OCI-LY3 (cell line): ENCODE data around the gene MPC1.

Source experiments
- H2AFZ ChIP-seq: fragments of 200-600, 300-600 bp; shearing (Covaris generic); 2 replicates; pipeline ENCODE4 v1.6.0; 2014; ENCODE audit warnings: antibody characterized with exemption, low read depth, low read length
- H3K27ac ChIP-seq: fragments of 200-600, 300-600 bp; sonication (generic); 2 replicates; pipeline ENCODE4 v1.5.1; 2014; ENCODE audit warnings: mild to moderate bottlenecking, low read length, moderate library complexity, mixed read lengths
- H3K27me3 ChIP-seq: fragments of 200-600, 300-600 bp; sonication (generic); 2 replicates; pipeline ENCODE4 v1.6.1; 2014; ENCODE audit warnings: low read depth, low read length, mixed read lengths
- H3K36me3 ChIP-seq: fragments of 200-600, 300-600 bp; sonication (generic); replicated peaks from 2 replicates; pipeline ENCODE3; 2014; ENCODE audit warnings: low read depth, low read length, mixed read lengths
- H3K4me1 ChIP-seq: fragments of 300-600, 200-600 bp; sonication (generic); 2 replicates; pipeline ENCODE4 v1.6.1; 2014; ENCODE audit warnings: low read length, mixed read lengths
- H3K4me2 ChIP-seq: fragments of 200-600, 300-600 bp; sonication (generic); 2 replicates; pipeline ENCODE4 v1.6.1; 2014; ENCODE audit warnings: low read length, mixed read lengths
- H3K4me3 ChIP-seq: fragments of 300-600, 200-600 bp; sonication (generic); 2 replicates; pipeline ENCODE4 v1.5.1; 2014; ENCODE audit warnings: antibody characterized with exemption, mild to moderate bottlenecking, low read length, moderate library complexity
- H3K79me2 ChIP-seq: fragments of 300-600, 200-600 bp; shearing (Covaris generic); 2 replicates; pipeline ENCODE4 v1.6.1; 2014; ENCODE audit warnings: mild to moderate bottlenecking, low read length, mixed read lengths
- H3K9ac ChIP-seq: fragments of 300-600, 200-600 bp; shearing (Covaris generic); 2 replicates; pipeline ENCODE4 v1.6.0; 2014; ENCODE audit warnings: mild to moderate bottlenecking, low read length, moderate library complexity
- H3K9me3 ChIP-seq: fragments of 200-600, 300-600 bp; shearing (Covaris generic); 2 replicates; pipeline ENCODE4 v1.6.1; 2014; ENCODE audit warnings: low read length, mixed read lengths; ENCODE audit not compliant: insufficient read depth
- H4K20me1 ChIP-seq: fragments of 200-600, 300-600 bp; sonication (generic); 2 replicates; pipeline ENCODE4 v1.6.1; 2016; ENCODE audit warnings: low read length, mixed read lengths; ENCODE audit not compliant: insufficient read depth
- CTCF ChIP-seq: fragments of 200-600, 300-600 bp; sonication (generic); IDR thresholded peaks from 2 replicates; pipeline ENCODE4 v1.5.1; 2014; ENCODE audit warnings: antibody characterized with exemption, low read length, low read depth
- EZH2phosphoT487 ChIP-seq: fragments of 200-600 bp; shearing (Covaris generic); IDR thresholded peaks from 2 replicates; pipeline ENCODE4 v1.6.1; 2018; ENCODE audit warnings: antibody characterized with exemption, mixed run types, low read depth

Gene MPC1

GRCh38 chr6:166381381-166381732 lies 1.4 kb downstream of the MPC1 start:
- no peaks in the 10 kb centered on the region for H3K27me3 ChIP-seq
- H3K4me2 ChIP-seq, result peak overlapping the region; percentile 89
- no peaks in the 10 kb centered on the region for H3K9me3 ChIP-seq
- no peak overlapping the region; the same call in 1 of the 2 replicates for H3K27ac ChIP-seq
- H3K9ac ChIP-seq, result peak overlapping the region; percentile 69
- peak overlapping the region; percentile 97 for H3K4me3 ChIP-seq
- H3K36me3 ChIP-seq, result no peaks in the 10 kb centered on the region
- H2AFZ ChIP-seq, result peak overlapping the region; percentile 100
- TF ChIP-seq EZH2phosphoT487 (no peak), CTCF (no peak)
- H3K4me1 ChIP-seq, result peaks cover 3% of the 10 kb centered on the region; the same call in 1 of the 2 replicates
- H4K20me1 ChIP-seq, result no peaks in the 10 kb centered on the region
- H3K79me2 ChIP-seq, result peaks cover 4% of the 10 kb centered on the region; the same call in 1 of the 2 replicates

- Histone ChIP-seq H2AFZ (no peak overlapping the region), H3K27me3 (no peaks in the 10 kb centered on the region), H3K36me3 (no peaks in the 10 kb centered on the region), H3K79me2 (peaks cover 4% of the 10 kb centered on the region; the same call in 1 of the 2 replicates), H4K20me1 (no peaks in the 10 kb centered on the region), H3K4me2 (no peak overlapping the region), H3K4me3 (no peak overlapping the region), H3K9ac (no peak overlapping the region), H3K4me1 (peaks cover 3% of the 10 kb centered on the region; the same call in 1 of the 2 replicates), H3K27ac (no peak overlapping the region), H3K9me3 (no peaks in the 10 kb centered on the region)
- no peak for TF ChIP-seq CTCF
- TF ChIP-seq EZH2phosphoT487, result no peak
Measured at GRCh38 chr6:166379800-166380199, 2.9 kb downstream of the MPC1 start.

- H3K4me1 ChIP-seq, result peaks cover 3% of the 10 kb centered on the region; the same call in 1 of the 2 replicates
- H3K9me3 ChIP-seq, result no peaks in the 10 kb centered on the region
- H3K79me2 ChIP-seq, result peaks cover 4% of the 10 kb centered on the region; the same call in 1 of the 2 replicates
- TF ChIP-seq EZH2phosphoT487 (no peak), CTCF (no peak)
- H3K27ac ChIP-seq, result no peak overlapping the region
- H3K27me3 ChIP-seq, result no peaks in the 10 kb centered on the region
- H4K20me1 ChIP-seq, result no peaks in the 10 kb centered on the region
- no peak overlapping the region for H3K9ac ChIP-seq
- H2AFZ ChIP-seq, result no peak overlapping the region
- no peak overlapping the region for H3K4me2 ChIP-seq
- no peaks in the 10 kb centered on the region for H3K36me3 ChIP-seq
- no peak overlapping the region for H3K4me3 ChIP-seq
Measured at GRCh38 chr6:166379103-166379586, 3.6 kb downstream of the MPC1 start.

GRCh38 chr6:166377721-166378120 lies 5.0 kb downstream of the MPC1 start:
- Histone ChIP-seq H3K4me1 (peaks cover 3% of the 10 kb centered on the region; the same call in 1 of the 2 replicates), H3K27me3 (no peaks in the 10 kb centered on the region), H4K20me1 (no peaks in the 10 kb centered on the region), H3K4me3 (no peak overlapping the region), H3K79me2 (peaks cover 4% of the 10 kb centered on the region; the same call in 1 of the 2 replicates), H3K27ac (no peak overlapping the region), H3K9ac (no peak overlapping the region), H3K4me2 (no peak overlapping the region), H3K36me3 (no peaks in the 10 kb centered on the region), H3K9me3 (no peaks in the 10 kb centered on the region), H2AFZ (no peak overlapping the region)
- TF ChIP-seq EZH2phosphoT487 (no peak), CTCF (no peak)
